OCI-LY1 (cell line): ENCODE data around the gene BIRC5.

Experiments
- H2AFZ ChIP-seq: fragments of 200-600 bp; sonication (generic), shearing (Covaris generic); 2 replicates; pipeline ENCODE4 v1.6.0; 2014; ENCODE audit warnings: antibody characterized with exemption, mild to moderate bottlenecking, low read length
- H3F3A ChIP-seq: fragments of 200-600 bp; sonication (generic), shearing (Covaris generic); 2 replicates; pipeline ENCODE4 v1.6.0; 2014; ENCODE audit warnings: mild to moderate bottlenecking, antibody characterized with exemption, low read length, moderate library complexity; ENCODE audit not compliant: insufficient read depth
- H3K27ac ChIP-seq: fragments of 200-600 bp; sonication (generic); 2 replicates; pipeline ENCODE4 v1.5.1; 2014; ENCODE audit warnings: low read length, mixed run types, mild to moderate bottlenecking, low read depth; ENCODE audit not compliant: poor library complexity, severe bottlenecking
- H3K27me3 ChIP-seq: fragments of 200-600 bp; sonication (generic); 2 replicates; pipeline ENCODE4 v1.6.0; 2014; ENCODE audit warnings: antibody characterized with exemption, mild to moderate bottlenecking, low read length, moderate library complexity; ENCODE audit not compliant: insufficient read depth
- H3K36me3 ChIP-seq: fragments of 200-600 bp; sonication (generic); 2 replicates; pipeline ENCODE4 v1.6.1; 2014; ENCODE audit warnings: mild to moderate bottlenecking, antibody characterized with exemption, low read length, moderate library complexity, mixed read lengths; ENCODE audit not compliant: insufficient read depth
- H3K4me1 ChIP-seq: fragments of 200-600 bp; sonication (generic); 2 replicates; pipeline ENCODE4 v1.5.1; 2014; ENCODE audit warnings: mild to moderate bottlenecking, low read length, moderate library complexity; ENCODE audit not compliant: insufficient read depth, severe bottlenecking
- H3K4me2 ChIP-seq: fragments of 200-600 bp; sonication (generic), shearing (Covaris generic); 2 replicates; pipeline ENCODE4 v1.6.1; 2014; ENCODE audit warnings: low read length
- H3K4me3 ChIP-seq: fragments of 200-600 bp; sonication (generic); 2 replicates; pipeline ENCODE4 v1.5.1; 2014; ENCODE audit warnings: low read length, low read depth, mild to moderate bottlenecking, mixed read lengths; ENCODE audit not compliant: poor library complexity, severe bottlenecking
- H3K79me2 ChIP-seq: fragments of 200-600 bp; shearing (Covaris generic); 2 replicates; pipeline ENCODE4 v1.6.1; 2016; ENCODE audit warnings: mixed run types, low read length, mixed read lengths; ENCODE audit not compliant: insufficient read depth
- H3K9ac ChIP-seq: fragments of 200-600 bp; sonication (generic), shearing (Covaris generic); 2 replicates; pipeline ENCODE4 v1.6.1; 2014; ENCODE audit warnings: mild to moderate bottlenecking, low read length, mixed read lengths
- H3K9me2 ChIP-seq: fragments of 200-600 bp; sonication (generic), shearing (Covaris generic); 2 replicates; pipeline ENCODE4 v1.6.1; 2014; ENCODE audit warnings: low read depth, mild to moderate bottlenecking, low read length, mixed read lengths
- H3K9me3 ChIP-seq: fragments of 200-600 bp; shearing (Covaris generic); 2 replicates; pipeline ENCODE4 v1.6.1; 2014; ENCODE audit warnings: low read length, mixed read lengths
- H4K20me1 ChIP-seq: fragments of 200-600 bp; sonication (generic), shearing (Covaris generic); 2 replicates; pipeline ENCODE4 v1.6.0; 2016; ENCODE audit warnings: mild to moderate bottlenecking, low read length; ENCODE audit not compliant: insufficient read depth
- EZH2 ChIP-seq: fragments of 200-600 bp; sonication (generic), shearing (Covaris generic); IDR thresholded peaks from 2 replicates; pipeline ENCODE4 v1.8.0; 2017; ENCODE audit warnings: borderline replicate concordance, mixed run types, mild to moderate bottlenecking, antibody characterized with exemption, low read length, moderate library complexity, mixed read lengths
- TF ChIP-seq, protein P1 (sequence below): fragments of 200-600 bp; sonication (generic), shearing (Covaris generic); IDR thresholded peaks from 2 replicates; pipeline ENCODE4 v1.5.1; 2017; ENCODE audit warnings: mild to moderate bottlenecking, antibody characterized with exemption, low read length, moderate library complexity, mixed read lengths

BIRC5 gene

DNA sequence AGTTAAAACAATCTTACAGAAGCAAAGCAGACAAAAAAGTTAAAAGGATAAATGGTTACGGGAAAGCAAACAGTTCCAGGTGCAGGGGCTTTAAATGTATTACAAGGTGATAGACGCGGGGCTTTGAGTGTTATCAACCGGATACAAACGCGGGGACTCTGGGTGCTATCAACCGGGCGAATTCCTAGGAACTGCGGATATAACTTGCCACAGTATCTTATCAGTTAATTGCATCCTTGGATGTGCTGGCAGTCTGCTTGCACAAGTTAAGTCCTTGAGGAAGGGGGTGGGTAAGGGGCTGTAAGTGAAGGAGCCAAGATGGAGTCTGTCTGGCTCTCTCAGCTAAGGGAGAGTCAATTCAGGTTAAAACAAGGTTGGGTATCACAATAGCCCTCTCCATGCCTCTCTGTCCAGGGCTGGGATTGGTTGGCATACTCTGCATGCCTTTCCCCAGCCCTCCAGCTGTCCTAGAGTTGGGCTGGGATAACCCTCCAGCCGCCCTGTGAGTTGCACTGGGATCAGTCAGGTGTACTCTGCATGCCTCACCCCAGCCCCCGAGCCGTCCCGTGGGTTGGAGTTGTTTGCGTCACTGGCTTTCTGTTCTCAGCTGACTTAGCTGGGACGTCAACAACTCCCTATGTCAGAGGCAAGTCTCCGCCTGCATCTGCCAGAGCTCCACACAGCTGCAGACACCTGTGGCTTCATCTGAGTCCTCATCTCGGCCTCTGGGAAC, 58.3 kb downstream of the BIRC5 start:
- Histone ChIP-seq H3K4me2 (no peak overlapping the region; the same call in 1 of the 2 replicates), H3F3A (0 out of 2 replicates have a peak, but pooled peaks cover 3% of the 10 kb centered on the region), H3K27me3 (peaks cover 8% of the 10 kb centered on the region; the same call in 1 of the 2 replicates), H3K9ac (no peak overlapping the region), H3K9me3 (peaks cover 3% of the 10 kb centered on the region; the same call in 1 of the 2 replicates), H3K27ac (no peak overlapping the region), H3K9me2 (no peaks in the 10 kb centered on the region), H3K4me3 (no peak overlapping the region), H3K4me1 (peaks cover 32% of the 10 kb centered on the region), H4K20me1 (no peaks in the 10 kb centered on the region), H3K36me3 (no peaks in the 10 kb centered on the region; the same call in 1 of the 2 replicates), H3K79me2 (no peaks in the 10 kb centered on the region), H2AFZ (no peak overlapping the region)
- TF ChIP-seq EZH2: no peak
- TF ChIP-seq, protein P1, sequence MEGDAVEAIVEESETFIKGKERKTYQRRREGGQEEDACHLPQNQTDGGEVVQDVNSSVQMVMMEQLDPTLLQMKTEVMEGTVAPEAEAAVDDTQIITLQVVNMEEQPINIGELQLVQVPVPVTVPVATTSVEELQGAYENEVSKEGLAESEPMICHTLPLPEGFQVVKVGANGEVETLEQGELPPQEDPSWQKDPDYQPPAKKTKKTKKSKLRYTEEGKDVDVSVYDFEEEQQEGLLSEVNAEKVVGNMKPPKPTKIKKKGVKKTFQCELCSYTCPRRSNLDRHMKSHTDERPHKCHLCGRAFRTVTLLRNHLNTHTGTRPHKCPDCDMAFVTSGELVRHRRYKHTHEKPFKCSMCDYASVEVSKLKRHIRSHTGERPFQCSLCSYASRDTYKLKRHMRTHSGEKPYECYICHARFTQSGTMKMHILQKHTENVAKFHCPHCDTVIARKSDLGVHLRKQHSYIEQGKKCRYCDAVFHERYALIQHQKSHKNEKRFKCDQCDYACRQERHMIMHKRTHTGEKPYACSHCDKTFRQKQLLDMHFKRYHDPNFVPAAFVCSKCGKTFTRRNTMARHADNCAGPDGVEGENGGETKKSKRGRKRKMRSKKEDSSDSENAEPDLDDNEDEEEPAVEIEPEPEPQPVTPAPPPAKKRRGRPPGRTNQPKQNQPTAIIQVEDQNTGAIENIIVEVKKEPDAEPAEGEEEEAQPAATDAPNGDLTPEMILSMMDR: no peak

DNA sequence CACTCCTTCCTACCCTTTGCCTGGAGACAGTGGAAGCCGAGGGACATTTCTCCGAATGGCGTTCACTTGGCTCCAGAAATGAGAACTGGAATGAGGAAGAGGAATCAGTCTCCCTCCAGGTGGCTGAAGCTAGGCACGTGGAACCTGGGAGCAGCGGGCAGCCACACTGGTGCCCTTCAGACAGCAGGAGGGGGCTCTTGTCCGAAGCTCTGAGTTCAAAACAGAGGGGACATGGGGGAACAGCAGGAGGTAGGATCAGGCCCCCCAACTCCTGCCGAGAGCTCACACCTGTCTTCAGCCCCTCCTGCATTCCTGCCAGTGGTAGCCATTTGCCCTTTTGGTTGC, 58.8 kb downstream of the BIRC5 start:
- no peaks in the 10 kb centered on the region for H3K79me2 ChIP-seq
- no peaks in the 10 kb centered on the region for H3K9me2 ChIP-seq
- no peak overlapping the region for H3K9ac ChIP-seq
- H3K27ac ChIP-seq: no peak overlapping the region
- H2AFZ ChIP-seq: no peak overlapping the region
- no peak overlapping the region; the same call in 1 of the 2 replicates for H3K4me2 ChIP-seq
- H3F3A ChIP-seq: 0 out of 2 replicates have a peak, but pooled peaks cover 3% of the 10 kb centered on the region
- H3K4me1 ChIP-seq: peaks cover 37% of the 10 kb centered on the region
- H4K20me1 ChIP-seq: no peaks in the 10 kb centered on the region
- H3K27me3 ChIP-seq: peaks cover 8% of the 10 kb centered on the region; the same call in 1 of the 2 replicates
- H3K4me3 ChIP-seq: no peak overlapping the region
- TF ChIP-seq EZH2: no peak
- TF ChIP-seq, protein P1: no peak
- H3K9me3 ChIP-seq: peaks cover 3% of the 10 kb centered on the region; the same call in 1 of the 2 replicates
- H3K36me3 ChIP-seq: no peaks in the 10 kb centered on the region; the same call in 1 of the 2 replicates

- H3K36me3 ChIP-seq: no peaks in the 10 kb centered on the region; the same call in 1 of the 2 replicates
- TF ChIP-seq EZH2: no peak
- TF ChIP-seq, protein P1: no peak
- no peak overlapping the region for H3K4me3 ChIP-seq
- no peaks in the 10 kb centered on the region for H4K20me1 ChIP-seq
- H3K4me2 ChIP-seq: no peak overlapping the region
- H3K9me3 ChIP-seq: peaks cover 3% of the 10 kb centered on the region; the same call in 1 of the 2 replicates
- no peak overlapping the region for H2AFZ ChIP-seq
- no peaks in the 10 kb centered on the region for H3K79me2 ChIP-seq
- H3K27ac ChIP-seq: no peak overlapping the region
- no peaks in the 10 kb centered on the region for H3K9me2 ChIP-seq
- 0 out of 2 replicates have a peak, but pooled peaks cover 3% of the 10 kb centered on the region for H3F3A ChIP-seq
- H3K4me1 ChIP-seq: peaks cover 43% of the 10 kb centered on the region
- H3K9ac ChIP-seq: no peak overlapping the region
- peaks cover 8% of the 10 kb centered on the region; the same call in 1 of the 2 replicates for H3K27me3 ChIP-seq
Measured at GRCh38 chr17:78273813-78274212, 59.8 kb downstream of the BIRC5 start.
